SH-SY5Y (cell line): Measurements from ENCODE around the gene TMEM109.

Source experiments
- GATA2 ChIP-seq: IDR thresholded peaks from 2 replicates; pipeline ENCODE4 v1.6.1; 2011; ENCODE audit warnings: mild to moderate bottlenecking, low read depth, low read length
- GATA3 ChIP-seq: IDR thresholded peaks from 2 replicates; pipeline ENCODE4 v1.6.1; 2011; ENCODE audit warnings: low read depth, mild to moderate bottlenecking, low read length, moderate library complexity

- TF ChIP-seq GATA3 (no peak), GATA2 (no peak)
Observed at GRCh38 chr11:60905047-60905446, 8.9 kb upstream of the TMEM109 start.
